BJ (cell line): ENCODE measurements around the gene AHRR. TPM values are rescaled to one million over a fixed set of nuclear protein-coding genes. Genes with fewer than 3 reads are reported as not detected.
"Not testable (repeated sequence)": the region's sequence is repeated elsewhere in the genome, so short reads cannot be mapped to it uniquely, and the experiment has no call there.

Source experiments
- CTCF ChIA-PET: fragments of 350-600 bp; formaldehyde crosslinking; extraction: SDS; loops from one replicate; lab custom pipeline; 2021; ENCODE audit warnings: antibody characterized with exemption, inconsistent platforms; lab: Yijun Ruan, JAX
- POLR2A ChIA-PET: fragments of 300-600 bp; sonication (Branson Sonifier 250); formaldehyde crosslinking; extraction: SDS; loops from one replicate; lab custom pipeline; 2021; ENCODE audit warnings: antibody characterized with exemption; lab: Charles Lee
- DNase-seq: peaks from one replicate; pipeline ENCODE4 v3.0.0-alpha.2; 2011; ENCODE audit warnings: low read depth
- H3K27me3 ChIP-seq: 2 replicates; pipeline ENCODE4 v1.6.0; 2011; ENCODE audit warnings: low read length; ENCODE audit not compliant: control insufficient read depth, insufficient read depth
- H3K36me3 ChIP-seq: 2 replicates; pipeline ENCODE4 v1.5.1; 2011; ENCODE audit warnings: low read length; ENCODE audit not compliant: control insufficient read depth, insufficient read depth
- H3K4me3 ChIP-seq: 2 replicates; pipeline ENCODE4 v1.5.1; 2011; ENCODE audit warnings: low read depth, mild to moderate bottlenecking, control low read depth, low read length
- CTCF ChIP-seq: IDR thresholded peaks from 2 replicates; pipeline ENCODE4 v1.5.1; 2011; ENCODE audit warnings: low read depth, mild to moderate bottlenecking, control low read depth, inconsistent platforms, low read length, moderate library complexity; ENCODE audit not compliant: insufficient read depth
- polyA plus RNA-seq: library from polyadenylated mRNA; depleted of rRNA; stranded (reverse); fragments of >200 nt; gene quantifications from 2 replicates; pipeline ENCODE4 v1.2.3, GENCODE V29; 2011

AHRR gene
- polyA plus RNA-seq, 1 experiment = 36.4 TPM

- TF ChIP-seq CTCF = no peak
- DNase-seq = no peak
- POLR2A ChIA-PET = no interaction called here
- Histone ChIP-seq H3K27me3 (no peaks in the 10 kb centered on the region), H3K36me3 (peaks cover 6% of the 10 kb centered on the region), H3K4me3 (no peak overlapping the region)
- CTCF ChIA-PET = interaction anchor here (2.8 kb wide), 1 partner anchor 31 kb away, joined by 10 read pairs; no protein-coding TSS in a partner anchor
Observed at GRCh38 chr5:285991-286557, 35.4 kb upstream of the AHRR start.

- H3K27me3 ChIP-seq, POLR2A ChIA-PET, CTCF ChIA-PET, H3K36me3 ChIP-seq, H3K4me3 ChIP-seq, DNase-seq: not testable (repeated sequence)
Observed at GRCh38 chr5:290200-290599, 31.3 kb upstream of the AHRR start.

GRCh38 chr5:291345-291744 is 30.2 kb upstream of the AHRR start:
- POLR2A ChIA-PET, H3K27me3 ChIP-seq, CTCF ChIA-PET: not testable (repeated sequence)

GRCh38 chr5:294788-295187 is 26.7 kb upstream of the AHRR start:
- H3K4me3 ChIP-seq, DNase-seq, POLR2A ChIA-PET, CTCF ChIA-PET, H3K36me3 ChIP-seq, H3K27me3 ChIP-seq: not testable (repeated sequence)

More at GRCh38 chr5:291345-291744, 30.2 kb upstream of the AHRR start:
- not testable (repeated sequence) for DNase-seq, H3K36me3 ChIP-seq, H3K4me3 ChIP-seq

GRCh38 chr5:296207-296606 is 25.3 kb upstream of the AHRR start:
- POLR2A ChIA-PET, DNase-seq, H3K4me3 ChIP-seq, H3K27me3 ChIP-seq, CTCF ChIA-PET, H3K36me3 ChIP-seq: not testable (repeated sequence)

GRCh38 chr5:296954-297353 is 24.6 kb upstream of the AHRR start:
- peak; percentile 49 for DNase-seq
- H3K4me3 ChIP-seq, H3K36me3 ChIP-seq, POLR2A ChIA-PET, H3K27me3 ChIP-seq: not testable (repeated sequence)
- CTCF ChIA-PET = interaction anchor here (2.1 kb wide), 1 partner anchor 20 kb away, joined by 5 read pairs; no protein-coding TSS in a partner anchor

GRCh38 chr5:297448-297847 is 24.1 kb upstream of the AHRR start:
- CTCF ChIA-PET = interaction anchor here (2.1 kb wide), 1 partner anchor 19 kb away, joined by 5 read pairs; no protein-coding TSS in a partner anchor
- H3K36me3 ChIP-seq, H3K4me3 ChIP-seq, H3K27me3 ChIP-seq, DNase-seq, POLR2A ChIA-PET: not testable (repeated sequence)

GRCh38 chr5:297991-298736 is 23.4 kb upstream of the AHRR start:
- H3K27me3 ChIP-seq, H3K4me3 ChIP-seq, H3K36me3 ChIP-seq, DNase-seq, POLR2A ChIA-PET: not testable (repeated sequence)
- CTCF ChIA-PET = interaction anchor here (2.1 kb wide), 1 partner anchor 19 kb away, joined by 5 read pairs; no protein-coding TSS in a partner anchor
